Measurements from ENCODE around the gene TPP2. TPM values are rescaled to one million over a fixed set of nuclear protein-coding genes. Genes with fewer than 3 reads are reported as not detected.

Gene TPP2
- total RNA-seq = 32.2 and 58.3 TPM in 2 replicates

GRCh38 chr13:102596147-102597028, at the start of gene TPP2:
TPP2 (plus strand) TSS chr13:102596986; CDS start chr13:102597039, 53 bp downstream.

GRCh38 chr13:102694937-102695336, 98.2 kb downstream of the TPP2 start, which contains the start of gene METTL21C:
METTL21C (minus strand) TSS chr13:102695044; CDS start chr13:102694498, 546 bp downstream.

Other genes with a start within 250 kb of the TPP2 start
- gene FGF14, start 194.9 kb upstream of the TPP2 start, total RNA-seq = 0.32 and 0.88 TPM in 2 replicates
- not detected in 2 replicates for gene METTL21C, start 98.1 kb downstream of the TPP2 start, total RNA-seq
- gene TEX30, start 176.8 kb downstream of the TPP2 start, total RNA-seq = 16.0 and 25.8 TPM in 2 replicates
- 9.7 and 23.3 TPM in 2 replicates for gene POGLUT2, start 202.0 kb downstream of the TPP2 start, total RNA-seq
- gene BIVM, start 202.1 kb downstream of the TPP2 start, total RNA-seq = 8.9 and 18.0 TPM in 2 replicates
- gene ERCC5, start 249.0 kb downstream of the TPP2 start, total RNA-seq = 27.8 and 40.3 TPM in 2 replicates

All from bladder microvascular endothelial cell (primary cell).